C1 segment of cervical spinal cord (tissue), 14 donors: ENCODE results near the gene PRKAA2.
"Not testable (repeated sequence)": the region's sequence is repeated elsewhere in the genome, so short reads cannot be mapped to it uniquely, and the experiment has no call there.

Experiments used
- DNase-seq, 14 donors: peaks; one replicate each; lab custom pipeline; 2025; lab: John Stamatoyannopoulos, UW

PRKAA2 gene

GRCh38 chr1:56644919-56645676, at the start of gene PRKAA2:
TSS of gene PRKAA2 (plus strand) at chr1:56645314. CDS start at chr1:56645388, 74 bp downstream.
- DNase-seq: peak in 10 of 14 donors; percentile 4 to 76 (median 34)

GRCh38 chr1:56595397-56596191, 49.5 kb upstream of the PRKAA2 start:
- not testable (repeated sequence) for DNase-seq

GRCh38 chr1:56610097-56610496, 35.0 kb upstream of the PRKAA2 start:
- not testable (repeated sequence) for DNase-seq

- DNase-seq: not testable (repeated sequence)
Observed at GRCh38 chr1:56610770-56611169, 34.3 kb upstream of the PRKAA2 start.

GRCh38 chr1:56617141-56617540, 28.0 kb upstream of the PRKAA2 start:
- DNase-seq: no peak

- no peak for DNase-seq
Observed at GRCh38 chr1:56625819-56626440, 19.2 kb upstream of the PRKAA2 start.

GRCh38 chr1:56626546-56626945, 18.6 kb upstream of the PRKAA2 start:
- DNase-seq: no peak

- DNase-seq: no peak
Observed at GRCh38 chr1:56627019-56627635, 18.0 kb upstream of the PRKAA2 start.

GRCh38 chr1:56627636-56628039, 17.5 kb upstream of the PRKAA2 start:
- DNase-seq: no peak

- no peak for DNase-seq
Observed at GRCh38 chr1:56630786-56631185, 14.3 kb upstream of the PRKAA2 start.

- no peak for DNase-seq
Observed at GRCh38 chr1:56631901-56632300, 13.2 kb upstream of the PRKAA2 start.

- no peak for DNase-seq
Observed at GRCh38 chr1:56634981-56635380, 10.1 kb upstream of the PRKAA2 start.

- no peak for DNase-seq
Observed at GRCh38 chr1:56638248-56638647, 6.9 kb upstream of the PRKAA2 start.

GRCh38 chr1:56639211-56639610, 5.9 kb upstream of the PRKAA2 start:
- DNase-seq: no peak

- DNase-seq: no peak
Observed at GRCh38 chr1:56643661-56644060, 1.5 kb upstream of the PRKAA2 start.

GRCh38 chr1:56644064-56644918, 823 bp upstream of the PRKAA2 start:
- DNase-seq: peak in 4 of 14 donors; percentile 27 to 52 (median 32)

GRCh38 chr1:56645677-56646305, 677 bp downstream of the PRKAA2 start:
- peak in 8 of 14 donors; percentile 9 to 76 (median 34) for DNase-seq

- DNase-seq: peak in 1 of 14 donors; percentile 12
Observed at GRCh38 chr1:56646611-56647010, 1.5 kb downstream of the PRKAA2 start.

- no peak for DNase-seq
Observed at GRCh38 chr1:56647106-56647505, 2.0 kb downstream of the PRKAA2 start.

- DNase-seq: no peak
Observed at GRCh38 chr1:56648546-56648945, 3.4 kb downstream of the PRKAA2 start.
